ENCODE results near the gene C1orf94. TPM values are rescaled to one million over a fixed set of nuclear protein-coding genes. Genes with fewer than 3 reads are reported as not detected.

C1orf94 gene
- total and polyA plus RNA-seq, 2 donors (not counting 1 experiment from before 2014, with no cell fraction given): not detected

- Histone ChIP-seq H3K9me3 (ENCODE audit: control extremely low read depth in 1 of 3, control insufficient read depth in 2 of 3, insufficient read depth in 1 of 3, low read length in 2 of 3) (no peaks in the 10 kb centered on the region), H4K20me1 (ENCODE audit: control insufficient read depth, insufficient read depth, low read length, poor library complexity, severe bottlenecking) (no peaks in the 10 kb centered on the region), H3K79me2 (ENCODE audit: control insufficient read depth, insufficient read depth, low read length) (no peaks in the 10 kb centered on the region), H3K4me1 (ENCODE audit: control insufficient read depth in 2 of 2, insufficient read depth in 2 of 2, low read length in 2 of 2) (no peaks in the 10 kb centered on the region), H2AFZ (ENCODE audit: insufficient read depth, low read depth, low read length, poor library complexity, severe bottlenecking) (no peak overlapping the region), H3K27ac (ENCODE audit: low read length in 2 of 2) (no peak overlapping the region), H3K4me3 (ENCODE audit: control extremely low read depth in 1 of 5, extremely low read depth in 1 of 5, insufficient read depth in 1 of 5, low read depth in 2 of 5, low read length in 4 of 5) (no peak overlapping the region), H3K27me3 (replicated peaks in 1 of 4; ENCODE audit: control extremely low read depth in 1 of 4, control insufficient read depth in 3 of 4, insufficient read depth in 4 of 4, low read length in 3 of 4) (no peaks in the 10 kb centered on the region), H3K4me2 (replicated peaks; ENCODE audit: low read depth, low read length, poor library complexity, severe bottlenecking) (no peak overlapping the region), H3K36me3 (replicated peaks in 1 of 2; ENCODE audit: control extremely low read depth in 1 of 2, control insufficient read depth in 1 of 2, extremely low read depth in 1 of 2, insufficient read depth in 2 of 2, low read length in 1 of 2) (no peaks in the 10 kb centered on the region), H3K9ac (ENCODE audit: low read length) (no peak overlapping the region)
- no peak for TF ChIP-seq CTCF (IDR thresholded peaks at IDR 0.05)
- no peak for TF ChIP-seq EZH2 (IDR thresholded peaks at IDR 0.05; ENCODE audit: borderline replicate concordance, insufficient read depth, low read depth, low read length, poor library complexity, severe bottlenecking)
- DNase-seq (no peak), ATAC-seq (ENCODE audit: low read depth) (no peak)
- Mint-ChIP-seq H3K9me3 (ENCODE audit: insufficient read depth) (no peaks in the 10 kb centered on the region), H3K4me3 (no peak overlapping the region), H3K27me3 (peaks cover 6% of the 10 kb centered on the region), H3K4me1 (no peaks in the 10 kb centered on the region), H3K27ac (no peak overlapping the region)
- CTCF ChIA-PET: no interaction called here
- WGBS (ENCODE audit: insufficient coverage): 64% methylated on average over 4 of the region's 4 CpGs
- POLR2A ChIA-PET: no interaction called here
- intact Hi-C loops (cut with micrococcal nuclease): no loop called here
Observed at GRCh38 chr1:34212673-34213072, 36.0 kb downstream of the C1orf94 start.

- WGBS (ENCODE audit: insufficient coverage): 64% methylated on average over 2 of the region's 3 CpGs
- H3K27me3 Mint-ChIP-seq: peaks cover 6% of the 10 kb centered on the region
Observed at GRCh38 chr1:34213956-34214355, 37.2 kb downstream of the C1orf94 start.

More at GRCh38 chr1:34213956-34214355, 37.2 kb downstream of the C1orf94 start:
- DNase-seq (no peak), ATAC-seq (ENCODE audit: low read depth) (no peak)
- H3K27ac Mint-ChIP-seq: no peak overlapping the region
- H3K4me3 Mint-ChIP-seq: no peak overlapping the region
- POLR2A ChIA-PET: no interaction called here
- intact Hi-C loops (cut with micrococcal nuclease): no loop called here
- no peaks in the 10 kb centered on the region for H3K27me3 ChIP-seq (replicated peaks in 1 of 4; ENCODE audit: control extremely low read depth in 1 of 4, control insufficient read depth in 3 of 4, insufficient read depth in 4 of 4, low read length in 3 of 4)
- no peak overlapping the region for H3K9ac ChIP-seq (ENCODE audit: low read length)
- H3K4me2 ChIP-seq (replicated peaks; ENCODE audit: low read depth, low read length, poor library complexity, severe bottlenecking): no peak overlapping the region
- H3K9me3 ChIP-seq (ENCODE audit: control extremely low read depth in 1 of 3, control insufficient read depth in 2 of 3, insufficient read depth in 1 of 3, low read length in 2 of 3): no peaks in the 10 kb centered on the region
- no peaks in the 10 kb centered on the region for H3K79me2 ChIP-seq (ENCODE audit: control insufficient read depth, insufficient read depth, low read length)
- H3K9me3 Mint-ChIP-seq (ENCODE audit: insufficient read depth): no peaks in the 10 kb centered on the region
- H3K36me3 ChIP-seq (replicated peaks in 1 of 2; ENCODE audit: control extremely low read depth in 1 of 2, control insufficient read depth in 1 of 2, extremely low read depth in 1 of 2, insufficient read depth in 2 of 2, low read length in 1 of 2): no peaks in the 10 kb centered on the region
- no peak overlapping the region for H2AFZ ChIP-seq (ENCODE audit: insufficient read depth, low read depth, low read length, poor library complexity, severe bottlenecking)
- no peak overlapping the region for H3K4me3 ChIP-seq (ENCODE audit: control extremely low read depth in 1 of 5, extremely low read depth in 1 of 5, insufficient read depth in 1 of 5, low read depth in 2 of 5, low read length in 4 of 5)
- TF ChIP-seq CTCF (IDR thresholded peaks at IDR 0.05): no peak
- no peak for TF ChIP-seq EZH2 (IDR thresholded peaks at IDR 0.05; ENCODE audit: borderline replicate concordance, insufficient read depth, low read depth, low read length, poor library complexity, severe bottlenecking)
- no peak overlapping the region for H3K27ac ChIP-seq (ENCODE audit: low read length in 2 of 2)
- H4K20me1 ChIP-seq (ENCODE audit: control insufficient read depth, insufficient read depth, low read length, poor library complexity, severe bottlenecking): no peaks in the 10 kb centered on the region
- no peaks in the 10 kb centered on the region for H3K4me1 ChIP-seq (ENCODE audit: control insufficient read depth in 2 of 2, insufficient read depth in 2 of 2, low read length in 2 of 2)
- CTCF ChIA-PET: no interaction called here
- H3K4me1 Mint-ChIP-seq: no peaks in the 10 kb centered on the region
